HEK293 (cell line): ENCODE data around the gene FGF22.
A peak's percentile ranks its signal among the peaks of the same experiment; 100 is the strongest.

ENCODE experiments used
- CTCF ChIA-PET: fragments of 350-600 bp; formaldehyde crosslinking; extraction: SDS; loops from one replicate; lab custom pipeline; 2021; ENCODE audit warnings: antibody characterized with exemption; lab: Yijun Ruan, JAX
- POLR2A ChIA-PET: fragments of 300-600 bp; formaldehyde crosslinking; extraction: SDS; loops from one replicate; lab custom pipeline; 2020; ENCODE audit warnings: antibody characterized with exemption, inconsistent platforms; lab: Yijun Ruan, JAX
- H3K27ac ChIP-seq: fragments of 200-500 bp; sonication (Bioruptor generic); 2 replicates; pipeline ENCODE4 v1.5.1; 2014; ENCODE audit warnings: low read depth, low read length, control low read depth, inconsistent platforms; ENCODE audit errors: extremely low read depth
- H3K36me3 ChIP-seq, 2 experiments: fragments of 200-500 bp in 1 of 2; sonication (Bioruptor generic) in 1 of 2; 1 replicate in 1 of 2; 2 replicates in 1 of 2; pipeline ENCODE4 v1.5.1; 2014 to 2017; ENCODE audit warnings: inconsistent platforms in 2 of 2, low read length in 2 of 2; ENCODE audit not compliant: control insufficient read depth in 2 of 2, insufficient read depth in 1 of 2
- H3K4me1 ChIP-seq: fragments of 200-500 bp; sonication (Bioruptor generic); 2 replicates; pipeline ENCODE4 v1.5.1; 2014; ENCODE audit warnings: mild to moderate bottlenecking, low read length, inconsistent platforms; ENCODE audit not compliant: control insufficient read depth, insufficient read depth
- H3K4me3 ChIP-seq: 2 replicates; pipeline ENCODE4 v1.5.1; 2011; ENCODE audit warnings: low read depth, mild to moderate bottlenecking, control low read depth, low read length, moderate library complexity
- H3K9me3 ChIP-seq: fragments of 200-500 bp; sonication (Bioruptor generic); 2 replicates; pipeline ENCODE4 v1.5.1; 2014; ENCODE audit warnings: low read depth, low read length, inconsistent platforms; ENCODE audit not compliant: control insufficient read depth, insufficient read depth
- BCL11B ChIP-seq: fragments of 450-650 bp; formaldehyde crosslinking; IDR thresholded peaks from 2 replicates; pipeline ENCODE4 v1.5.1; 2016; ENCODE audit warnings: low read depth, missing biosample characterization, missing genetic modification characterization
- GLIS1 ChIP-seq: fragments of 450-650 bp; formaldehyde crosslinking; IDR thresholded peaks from 2 replicates; pipeline ENCODE4 v1.5.1; 2016; ENCODE audit warnings: missing biosample characterization, missing genetic modification characterization
- PRDM10 ChIP-seq: fragments of 450-650 bp; formaldehyde crosslinking; IDR thresholded peaks from 2 replicates; pipeline ENCODE4 v1.5.1; 2016; ENCODE audit warnings: missing biosample characterization, missing genetic modification characterization
- SP3 ChIP-seq: fragments of 450-650 bp; formaldehyde crosslinking; IDR thresholded peaks from 2 replicates; pipeline ENCODE4 v1.5.1; 2016; ENCODE audit warnings: missing biosample characterization, missing genetic modification characterization
- ZNF132 ChIP-seq: fragments of 450-650 bp; formaldehyde crosslinking; IDR thresholded peaks from 2 replicates; pipeline ENCODE4 v1.5.1; 2017; ENCODE audit warnings: missing biosample characterization, missing genetic modification characterization, borderline replicate concordance
- ZNF16 ChIP-seq: fragments of 450-650 bp; formaldehyde crosslinking; IDR thresholded peaks from 2 replicates; pipeline ENCODE4 v1.5.1; 2016; ENCODE audit warnings: low read depth, missing biosample characterization, missing genetic modification characterization
- ZNF214 ChIP-seq: fragments of 450-650 bp; formaldehyde crosslinking; IDR thresholded peaks from 2 replicates; pipeline ENCODE4 v1.5.1; 2017; ENCODE audit warnings: missing biosample characterization, mild to moderate bottlenecking, missing genetic modification characterization, borderline replicate concordance
- ZNF221 ChIP-seq: fragments of 450-650 bp; formaldehyde crosslinking; IDR thresholded peaks from 2 replicates; pipeline ENCODE4 v1.5.1; 2017; ENCODE audit warnings: missing biosample characterization, missing genetic modification characterization, borderline replicate concordance
- ZNF350 ChIP-seq: fragments of 450-650 bp; formaldehyde crosslinking; IDR thresholded peaks from 2 replicates; pipeline ENCODE4 v1.5.0; 2017; ENCODE audit warnings: missing biosample characterization, mild to moderate bottlenecking, missing genetic modification characterization
- ZNF624 ChIP-seq: fragments of 450-650 bp; formaldehyde crosslinking; IDR thresholded peaks from 2 replicates; pipeline ENCODE4 v1.5.1; 2017; ENCODE audit warnings: missing biosample characterization, missing genetic modification characterization
- ZNF747 ChIP-seq: fragments of 450-650 bp; formaldehyde crosslinking; IDR thresholded peaks from 2 replicates; pipeline ENCODE4 v1.5.1; 2016; ENCODE audit warnings: missing biosample characterization, missing genetic modification characterization
- ZNF76 ChIP-seq: fragments of 450-650 bp; formaldehyde crosslinking; IDR thresholded peaks from 2 replicates; pipeline ENCODE4; 2016; ENCODE audit warnings: low read depth, missing biosample characterization, missing genetic modification characterization, borderline replicate concordance
- TF ChIP-seq, protein P1 (sequence below): fragments of 450-650 bp; formaldehyde crosslinking; IDR thresholded peaks from 2 replicates; pipeline ENCODE4 v1.5.1; 2016; ENCODE audit warnings: missing biosample characterization, missing genetic modification characterization
- TF ChIP-seq, protein P2 (sequence below): fragments of 450-650 bp; formaldehyde crosslinking; IDR thresholded peaks from 2 replicates; pipeline ENCODE4 v1.5.1; 2016; ENCODE audit warnings: missing biosample characterization, missing genetic modification characterization

The FGF22 gene

GRCh38 chr19:646779-647565, 7.3 kb downstream of the FGF22 start:
- TF ChIP-seq GLIS1 (tag by site-specific recombination) (peak; percentile 29; the same call in 1 of the 2 replicates), ZNF16 (no peak)
- TF ChIP-seq, all 188 proteins: peak for 1
- POLR2A ChIA-PET, result no interaction called here
- CTCF ChIA-PET, result no interaction called here
- H3K4me3 ChIP-seq, result no peak overlapping the region
- no peaks in the 10 kb centered on the region for H3K9me3 ChIP-seq
- H3K36me3 ChIP-seq, result peaks cover 5 to 60% of the 10 kb centered on the region in 2 experiments; a peak in 2 of 3 replicates
- H3K4me1 ChIP-seq, result no peaks in the 10 kb centered on the region
- no peak overlapping the region for H3K27ac ChIP-seq

DNA sequence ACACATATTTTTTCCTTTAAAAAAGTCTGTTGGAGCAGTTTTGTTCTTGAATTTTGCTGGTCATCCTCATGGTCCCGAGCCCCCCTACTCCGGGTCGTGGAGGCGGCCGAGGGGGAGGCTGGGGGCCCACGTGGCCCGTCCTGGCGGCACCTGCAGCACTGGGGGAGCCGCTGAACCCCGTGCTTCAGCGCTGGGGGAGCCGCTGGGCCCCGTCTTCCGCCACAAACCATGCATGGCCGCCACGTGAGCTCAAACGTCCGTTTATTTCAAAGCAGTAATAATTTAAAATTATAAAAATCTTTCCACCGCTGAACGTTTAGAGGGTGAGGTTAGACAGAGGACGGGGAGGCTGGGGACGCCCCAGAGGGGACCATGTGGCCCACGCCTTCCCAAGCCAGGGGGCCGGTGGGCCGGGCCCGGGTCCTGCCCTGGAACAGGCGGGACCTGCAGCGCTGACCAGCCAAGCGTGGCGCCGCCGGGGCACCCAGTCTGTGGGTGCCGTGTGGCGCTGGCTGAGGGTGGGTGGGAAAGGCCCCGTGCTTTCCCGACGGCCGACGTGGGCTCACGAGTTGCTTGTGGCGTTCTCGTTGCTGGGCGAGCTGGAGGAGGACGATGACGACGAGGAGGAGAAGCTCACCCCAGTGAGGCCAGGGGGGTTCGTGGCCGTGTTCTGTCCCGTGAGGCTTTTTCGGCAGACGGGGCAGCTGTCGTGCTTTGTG, 8.0 kb downstream of the FGF22 start:
- no peaks in the 10 kb centered on the region for H3K9me3 ChIP-seq
- no peak for TF ChIP-seq ZNF214 (tag by site-specific recombination)
- no peak for TF ChIP-seq ZNF747 (tag by site-specific recombination)
- TF ChIP-seq, protein P1, sequence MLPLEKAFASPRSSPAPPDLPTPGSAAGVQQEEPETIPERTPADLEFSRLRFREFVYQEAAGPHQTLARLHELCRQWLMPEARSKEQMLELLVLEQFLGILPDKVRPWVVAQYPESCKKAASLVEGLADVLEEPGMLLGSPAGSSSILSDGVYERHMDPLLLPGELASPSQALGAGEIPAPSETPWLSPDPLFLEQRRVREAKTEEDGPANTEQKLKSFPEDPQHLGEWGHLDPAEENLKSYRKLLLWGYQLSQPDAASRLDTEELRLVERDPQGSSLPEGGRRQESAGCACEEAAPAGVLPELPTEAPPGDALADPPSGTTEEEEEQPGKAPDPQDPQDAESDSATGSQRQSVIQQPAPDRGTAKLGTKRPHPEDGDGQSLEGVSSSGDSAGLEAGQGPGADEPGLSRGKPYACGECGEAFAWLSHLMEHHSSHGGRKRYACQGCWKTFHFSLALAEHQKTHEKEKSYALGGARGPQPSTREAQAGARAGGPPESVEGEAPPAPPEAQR (tag by site-specific recombination), result no peak
- TF ChIP-seq PRDM10 (tag by site-specific recombination), result no peak
- no peak for TF ChIP-seq ZNF624 (tag by site-specific recombination)
- no peak for TF ChIP-seq ZNF350
- no peak for TF ChIP-seq ZNF221 (tag by site-specific recombination)
- no peak for TF ChIP-seq ZNF76 (tag by site-specific recombination)
- no peak for TF ChIP-seq ZNF132 (tag by site-specific recombination)
- TF ChIP-seq SP3 (tag by site-specific recombination), result no peak
- H3K4me1 ChIP-seq, result no peaks in the 10 kb centered on the region
- peaks cover 5 to 67% of the 10 kb centered on the region in 2 experiments; a peak in 2 of 3 replicates for H3K36me3 ChIP-seq
- ChIA-PET CTCF (no interaction called here), POLR2A (no interaction called here)
- no peak overlapping the region for H3K4me3 ChIP-seq
- H3K27ac ChIP-seq, result no peak overlapping the region

GRCh38 chr19:648305-648704, 8.6 kb downstream of the FGF22 start:
- H3K27ac ChIP-seq, result no peak overlapping the region
- H3K36me3 ChIP-seq, result peaks cover 5 to 73% of the 10 kb centered on the region in 2 experiments; a peak in 2 of 3 replicates
- no peaks in the 10 kb centered on the region for H3K4me1 ChIP-seq
- TF ChIP-seq ZNF624 (tag by site-specific recombination), result no peak
- 0 out of 2 replicates have a peak, but pooled peaks have one; percentile 50 for TF ChIP-seq BCL11B (tag by site-specific recombination)
- TF ChIP-seq, protein P2, sequence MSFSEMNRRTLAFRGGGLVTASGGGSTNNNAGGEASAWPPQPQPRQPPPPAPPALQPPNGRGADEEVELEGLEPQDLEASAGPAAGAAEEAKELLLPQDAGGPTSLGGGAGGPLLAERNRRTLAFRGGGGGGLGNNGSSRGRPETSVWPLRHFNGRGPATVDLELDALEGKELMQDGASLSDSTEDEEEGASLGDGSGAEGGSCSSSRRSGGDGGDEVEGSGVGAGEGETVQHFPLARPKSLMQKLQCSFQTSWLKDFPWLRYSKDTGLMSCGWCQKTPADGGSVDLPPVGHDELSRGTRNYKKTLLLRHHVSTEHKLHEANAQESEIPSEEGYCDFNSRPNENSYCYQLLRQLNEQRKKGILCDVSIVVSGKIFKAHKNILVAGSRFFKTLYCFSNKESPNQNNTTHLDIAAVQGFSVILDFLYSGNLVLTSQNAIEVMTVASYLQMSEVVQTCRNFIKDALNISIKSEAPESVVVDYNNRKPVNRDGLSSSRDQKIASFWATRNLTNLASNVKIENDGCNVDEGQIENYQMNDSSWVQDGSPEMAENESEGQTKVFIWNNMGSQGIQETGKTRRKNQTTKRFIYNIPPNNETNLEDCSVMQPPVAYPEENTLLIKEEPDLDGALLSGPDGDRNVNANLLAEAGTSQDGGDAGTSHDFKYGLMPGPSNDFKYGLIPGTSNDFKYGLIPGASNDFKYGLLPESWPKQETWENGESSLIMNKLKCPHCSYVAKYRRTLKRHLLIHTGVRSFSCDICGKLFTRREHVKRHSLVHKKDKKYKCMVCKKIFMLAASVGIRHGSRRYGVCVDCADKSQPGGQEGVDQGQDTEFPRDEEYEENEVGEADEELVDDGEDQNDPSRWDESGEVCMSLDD (tag by site-specific recombination), result no peak
- ChIA-PET CTCF (no interaction called here), POLR2A (no interaction called here)
- H3K4me3 ChIP-seq, result no peak overlapping the region
- no peaks in the 10 kb centered on the region for H3K9me3 ChIP-seq
